OCI-LY7 (cell line): ENCODE measurements around the gene ADISSP.

ENCODE experiments used
- CTCF ChIP-seq: fragments of 200-600 bp; sonication (generic); conservative IDR thresholded peaks from 2 replicates; pipeline ENCODE4 v1.5.1; 2014; ENCODE audit warnings: mild to moderate bottlenecking, antibody characterized with exemption, low read length, moderate library complexity, mixed read lengths
- EZH2phosphoT487 ChIP-seq: fragments of 200-600 bp; sonication (generic); IDR thresholded peaks from 2 replicates; pipeline ENCODE4 v1.6.1; 2018; ENCODE audit warnings: low read depth, borderline replicate concordance, mild to moderate bottlenecking, mixed run types, antibody characterized with exemption, low read length, moderate library complexity, mixed read lengths

GRCh38 chr20:3796477-3797225 is 29.1 kb upstream of the ADISSP start:
- TF ChIP-seq CTCF (no peak), EZH2phosphoT487 (no peak)
